ENCODE results near the gene SLC52A1.

GRCh38 chr17:5003214-5003867, 31.9 kb downstream of the SLC52A1 start:
- TF ChIP-seq, protein P1, sequence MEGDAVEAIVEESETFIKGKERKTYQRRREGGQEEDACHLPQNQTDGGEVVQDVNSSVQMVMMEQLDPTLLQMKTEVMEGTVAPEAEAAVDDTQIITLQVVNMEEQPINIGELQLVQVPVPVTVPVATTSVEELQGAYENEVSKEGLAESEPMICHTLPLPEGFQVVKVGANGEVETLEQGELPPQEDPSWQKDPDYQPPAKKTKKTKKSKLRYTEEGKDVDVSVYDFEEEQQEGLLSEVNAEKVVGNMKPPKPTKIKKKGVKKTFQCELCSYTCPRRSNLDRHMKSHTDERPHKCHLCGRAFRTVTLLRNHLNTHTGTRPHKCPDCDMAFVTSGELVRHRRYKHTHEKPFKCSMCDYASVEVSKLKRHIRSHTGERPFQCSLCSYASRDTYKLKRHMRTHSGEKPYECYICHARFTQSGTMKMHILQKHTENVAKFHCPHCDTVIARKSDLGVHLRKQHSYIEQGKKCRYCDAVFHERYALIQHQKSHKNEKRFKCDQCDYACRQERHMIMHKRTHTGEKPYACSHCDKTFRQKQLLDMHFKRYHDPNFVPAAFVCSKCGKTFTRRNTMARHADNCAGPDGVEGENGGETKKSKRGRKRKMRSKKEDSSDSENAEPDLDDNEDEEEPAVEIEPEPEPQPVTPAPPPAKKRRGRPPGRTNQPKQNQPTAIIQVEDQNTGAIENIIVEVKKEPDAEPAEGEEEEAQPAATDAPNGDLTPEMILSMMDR (IDR thresholded peaks at IDR 0.05): no peak
- no peak for TF ChIP-seq POLR2A (IDR thresholded peaks at IDR 0.05)
